SK-N-SH (cell line): Measurements from ENCODE around the gene VDAC2.

ENCODE experiments used
- CTCF ChIP-seq: fragments of 200-600 bp; sonication (generic); IDR thresholded peaks from 2 replicates; pipeline ENCODE4 v1.6.1; 2017; ENCODE audit warnings: antibody characterized with exemption, mild to moderate bottlenecking, moderate library complexity
- RXRA ChIP-seq: IDR thresholded peaks from 2 replicates; pipeline ENCODE4 v1.4.0; 2012; ENCODE audit warnings: low read depth, mild to moderate bottlenecking, borderline replicate concordance

GRCh38 chr10:75244487-75245353 is 34.1 kb downstream of the VDAC2 start:
- TF ChIP-seq CTCF: no peak
- TF ChIP-seq RXRA: no peak
